OCI-LY7 (cell line): ENCODE results near the gene PTPN12.

Experiments used
- EZH2phosphoT487 ChIP-seq: fragments of 200-600 bp; sonication (generic); IDR thresholded peaks from 2 replicates; pipeline ENCODE4 v1.6.1; 2018; ENCODE audit warnings: low read depth, borderline replicate concordance, mild to moderate bottlenecking, mixed run types, antibody characterized with exemption, low read length, moderate library complexity, mixed read lengths
- TF ChIP-seq, protein P1 (sequence below): fragments of 200-600 bp; sonication (generic); conservative IDR thresholded peaks from 2 replicates; pipeline ENCODE4 v1.5.1; 2014; ENCODE audit warnings: mild to moderate bottlenecking, antibody characterized with exemption, low read length, moderate library complexity, mixed read lengths

DNA sequence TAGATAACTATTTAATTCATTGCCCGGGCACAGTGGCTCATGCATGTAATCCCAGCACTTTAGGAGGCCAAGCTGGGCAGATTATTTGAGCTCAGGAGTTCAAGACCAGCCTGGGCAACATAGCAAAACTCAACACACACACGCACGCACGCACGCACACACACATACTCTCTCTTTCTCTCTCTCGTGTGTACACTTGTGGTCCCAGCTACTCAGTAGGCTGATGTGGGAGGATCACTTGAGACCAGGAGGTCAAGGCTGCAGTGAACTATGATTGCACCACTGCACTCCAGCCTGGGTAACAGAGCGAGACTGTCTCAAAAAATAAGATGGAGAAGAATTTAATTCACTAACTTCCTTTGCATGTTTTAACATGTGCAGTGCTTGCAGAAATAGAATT, 38.1 kb downstream of the PTPN12 start:
- TF ChIP-seq, protein P1, sequence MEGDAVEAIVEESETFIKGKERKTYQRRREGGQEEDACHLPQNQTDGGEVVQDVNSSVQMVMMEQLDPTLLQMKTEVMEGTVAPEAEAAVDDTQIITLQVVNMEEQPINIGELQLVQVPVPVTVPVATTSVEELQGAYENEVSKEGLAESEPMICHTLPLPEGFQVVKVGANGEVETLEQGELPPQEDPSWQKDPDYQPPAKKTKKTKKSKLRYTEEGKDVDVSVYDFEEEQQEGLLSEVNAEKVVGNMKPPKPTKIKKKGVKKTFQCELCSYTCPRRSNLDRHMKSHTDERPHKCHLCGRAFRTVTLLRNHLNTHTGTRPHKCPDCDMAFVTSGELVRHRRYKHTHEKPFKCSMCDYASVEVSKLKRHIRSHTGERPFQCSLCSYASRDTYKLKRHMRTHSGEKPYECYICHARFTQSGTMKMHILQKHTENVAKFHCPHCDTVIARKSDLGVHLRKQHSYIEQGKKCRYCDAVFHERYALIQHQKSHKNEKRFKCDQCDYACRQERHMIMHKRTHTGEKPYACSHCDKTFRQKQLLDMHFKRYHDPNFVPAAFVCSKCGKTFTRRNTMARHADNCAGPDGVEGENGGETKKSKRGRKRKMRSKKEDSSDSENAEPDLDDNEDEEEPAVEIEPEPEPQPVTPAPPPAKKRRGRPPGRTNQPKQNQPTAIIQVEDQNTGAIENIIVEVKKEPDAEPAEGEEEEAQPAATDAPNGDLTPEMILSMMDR, result no peak
- no peak for TF ChIP-seq EZH2phosphoT487
